Stimulated activated CD8-positive, alpha-beta memory T cell treated with anti-CD3 and anti-CD28 coated beads, Interleukin-7, amount 100 ng/mL, for 24 hours (primary cell): Measurements from ENCODE around the gene ADCY2.

Experiments used
- DNase-seq: peaks from one replicate; pipeline ENCODE4 v3.0.0-alpha.2; 2020; ENCODE audit warnings: low read depth

The ADCY2 gene

GRCh38 chr5:7445068-7445467, 49.1 kb downstream of the ADCY2 start:
- no peak for DNase-seq

GRCh38 chr5:7445831-7446230, 49.9 kb downstream of the ADCY2 start:
- no peak for DNase-seq

- DNase-seq: no peak
Observed at GRCh38 chr5:7446913-7447312, 51.0 kb downstream of the ADCY2 start.

- no peak for DNase-seq
Observed at GRCh38 chr5:7453947-7454346, 58.0 kb downstream of the ADCY2 start.

GRCh38 chr5:7456206-7456605, 60.3 kb downstream of the ADCY2 start:
- DNase-seq: no peak

GRCh38 chr5:7461371-7461770, 65.4 kb downstream of the ADCY2 start:
- no peak for DNase-seq

- DNase-seq: no peak
Observed at GRCh38 chr5:7462758-7463157, 66.8 kb downstream of the ADCY2 start.

- no peak for DNase-seq
Observed at GRCh38 chr5:7464182-7464581, 68.2 kb downstream of the ADCY2 start.

GRCh38 chr5:7467179-7467578, 71.2 kb downstream of the ADCY2 start:
- no peak for DNase-seq

- no peak for DNase-seq
Observed at GRCh38 chr5:7468742-7469141, 72.8 kb downstream of the ADCY2 start.

- no peak for DNase-seq
Observed at GRCh38 chr5:7471710-7472109, 75.8 kb downstream of the ADCY2 start.

GRCh38 chr5:7473115-7473514, 77.2 kb downstream of the ADCY2 start:
- DNase-seq: no peak

- no peak for DNase-seq
Observed at GRCh38 chr5:7473668-7474215, 77.8 kb downstream of the ADCY2 start.

- DNase-seq: no peak
Observed at GRCh38 chr5:7474821-7475403, 79.0 kb downstream of the ADCY2 start.

GRCh38 chr5:7478459-7478858, 82.5 kb downstream of the ADCY2 start:
- no peak for DNase-seq

GRCh38 chr5:7488734-7489133, 92.8 kb downstream of the ADCY2 start:
- no peak for DNase-seq

- no peak for DNase-seq
Observed at GRCh38 chr5:7492371-7492770, 96.4 kb downstream of the ADCY2 start.

GRCh38 chr5:7493081-7493480, 97.1 kb downstream of the ADCY2 start:
- no peak for DNase-seq

GRCh38 chr5:7493622-7494021, 97.7 kb downstream of the ADCY2 start:
- no peak for DNase-seq

- DNase-seq: no peak
Observed at GRCh38 chr5:7494481-7495130, 98.7 kb downstream of the ADCY2 start.

- no peak for DNase-seq
Observed at GRCh38 chr5:7495131-7495517, 99.2 kb downstream of the ADCY2 start.

GRCh38 chr5:7500256-7500655, 104.3 kb downstream of the ADCY2 start:
- no peak for DNase-seq

- no peak for DNase-seq
Observed at GRCh38 chr5:7501061-7501460, 105.1 kb downstream of the ADCY2 start.

- no peak for DNase-seq
Observed at GRCh38 chr5:7503564-7503963, 107.6 kb downstream of the ADCY2 start.
